22Rv1 (cell line): ENCODE measurements around the gene JMJD6.

ENCODE experiments used
- CTCF ChIP-seq: fragments of 450-650 bp; IDR thresholded peaks from 2 replicates; pipeline ENCODE4 v1.5.1; 2017; ENCODE audit warnings: mild to moderate bottlenecking
- ZFX ChIP-seq: fragments of 450-650 bp; IDR thresholded peaks from 2 replicates; pipeline ENCODE4 v1.6.1; 2017; ENCODE audit warnings: antibody characterized with exemption, borderline replicate concordance

GRCh38 chr17:76691379-76692191, 34.8 kb downstream of the JMJD6 start:
- TF ChIP-seq CTCF (no peak), ZFX (no peak)
